GM12878 (cell line): ENCODE data around the gene CTDP1.

Experiments
- CBFB ChIP-seq: IDR thresholded peaks from 2 replicates; pipeline ENCODE4 v1.6.1; 2016; ENCODE audit warnings: antibody characterized with exemption, low read depth
- EED ChIP-seq: sonication (generic); IDR thresholded peaks from 2 replicates; pipeline ENCODE4 v1.6.1; 2016; ENCODE audit warnings: antibody characterized with exemption, low read depth
- EGR1 ChIP-seq, 2 experiments: IDR thresholded peaks; 1 replicate in 1 of 2; 2 replicates in 1 of 2; pipeline ENCODE4 v1.6.1; 2011 to 2012; ENCODE audit warnings: low read depth in 2 of 2, low read length in 2 of 2, borderline replicate concordance in 1 of 2, mild to moderate bottlenecking in 1 of 2, moderate library complexity in 1 of 2
- ELK1 ChIP-seq: IDR thresholded peaks from 2 replicates; pipeline ENCODE4 v1.6.1; 2012; ENCODE audit warnings: low read depth, low read length, improper control_type of control experiment
- EZH2 ChIP-seq: IDR thresholded peaks from 2 replicates; pipeline ENCODE4 v1.6.1; 2012; ENCODE audit warnings: low read depth, mild to moderate bottlenecking, control low read depth, inconsistent platforms, low read length, borderline replicate concordance; ENCODE audit not compliant: control insufficient read depth
- FOXM1 ChIP-seq: IDR thresholded peaks from 2 replicates; pipeline ENCODE4 v1.6.1; 2012; ENCODE audit warnings: low read depth, mild to moderate bottlenecking, inconsistent platforms, low read length, moderate library complexity
- NFIC ChIP-seq: IDR thresholded peaks from 2 replicates; pipeline ENCODE4 v1.6.1; 2012; ENCODE audit warnings: low read depth, mild to moderate bottlenecking, inconsistent platforms, low read length, moderate library complexity
- SRF ChIP-seq, 2 experiments: IDR thresholded peaks; 2 replicates each; pipeline ENCODE4 v1.6.1; 2011; ENCODE audit warnings: low read depth in 2 of 2, low read length in 2 of 2, mild to moderate bottlenecking in 1 of 2, moderate library complexity in 1 of 2
- TBL1XR1 ChIP-seq: IDR thresholded peaks from 2 replicates; pipeline ENCODE4 v1.6.1; 2012; ENCODE audit warnings: low read depth, low read length, improper control_type of control experiment
- TCF7 ChIP-seq: IDR thresholded peaks from 2 replicates; pipeline ENCODE4 v1.6.1; 2014; ENCODE audit warnings: antibody characterized with exemption, borderline replicate concordance
- TF ChIP-seq, protein P1 (sequence below), 3 experiments: IDR thresholded peaks in 2 of 3; conservative IDR thresholded peaks in 1 of 3; 2 replicates each; pipeline ENCODE4 v1.5.1; 2011; ENCODE audit warnings: low read depth in 3 of 3, low read length in 3 of 3, mild to moderate bottlenecking in 3 of 3, control low read depth in 2 of 3, moderate library complexity in 2 of 3, inconsistent platforms in 1 of 3, mixed read lengths in 1 of 3; ENCODE audit not compliant: control insufficient read depth in 2 of 3, insufficient read depth in 1 of 3; ENCODE audit errors: extremely low read depth in 1 of 3
- TF ChIP-seq, protein P2 (sequence below): IDR thresholded peaks from 2 replicates; pipeline ENCODE4 v1.6.1; 2012; ENCODE audit warnings: mild to moderate bottlenecking, low read depth, low read length
- TF ChIP-seq, protein P3 (sequence below): IDR thresholded peaks from 2 replicates; pipeline ENCODE4 v1.6.1; 2012; ENCODE audit warnings: low read depth, low read length, improper control_type of control experiment

GRCh38 chr18:79639072-79639829 is 40.4 kb upstream of the CTDP1 start:
- TF ChIP-seq EED (no peak), EZH2 (no peak), CBFB (no peak), FOXM1 (no peak), EGR1 (IDR thresholded peaks at IDR 0.05; ENCODE audit: borderline replicate concordance in 1 of 2, low read depth in 2 of 2, low read length in 2 of 2) (no peak), SRF (IDR thresholded peaks at IDR 0.05; ENCODE audit: low read depth in 2 of 2, low read length in 2 of 2) (no peak), ELK1 (no peak), TBL1XR1 (no peak), TCF7 (no peak), NFIC (no peak)
- TF ChIP-seq, protein P1, sequence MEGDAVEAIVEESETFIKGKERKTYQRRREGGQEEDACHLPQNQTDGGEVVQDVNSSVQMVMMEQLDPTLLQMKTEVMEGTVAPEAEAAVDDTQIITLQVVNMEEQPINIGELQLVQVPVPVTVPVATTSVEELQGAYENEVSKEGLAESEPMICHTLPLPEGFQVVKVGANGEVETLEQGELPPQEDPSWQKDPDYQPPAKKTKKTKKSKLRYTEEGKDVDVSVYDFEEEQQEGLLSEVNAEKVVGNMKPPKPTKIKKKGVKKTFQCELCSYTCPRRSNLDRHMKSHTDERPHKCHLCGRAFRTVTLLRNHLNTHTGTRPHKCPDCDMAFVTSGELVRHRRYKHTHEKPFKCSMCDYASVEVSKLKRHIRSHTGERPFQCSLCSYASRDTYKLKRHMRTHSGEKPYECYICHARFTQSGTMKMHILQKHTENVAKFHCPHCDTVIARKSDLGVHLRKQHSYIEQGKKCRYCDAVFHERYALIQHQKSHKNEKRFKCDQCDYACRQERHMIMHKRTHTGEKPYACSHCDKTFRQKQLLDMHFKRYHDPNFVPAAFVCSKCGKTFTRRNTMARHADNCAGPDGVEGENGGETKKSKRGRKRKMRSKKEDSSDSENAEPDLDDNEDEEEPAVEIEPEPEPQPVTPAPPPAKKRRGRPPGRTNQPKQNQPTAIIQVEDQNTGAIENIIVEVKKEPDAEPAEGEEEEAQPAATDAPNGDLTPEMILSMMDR (IDR thresholded peaks at IDR 0.05 in 2 of 3, conservative IDR thresholded peaks at IDR 0.05 in 1 of 3; ENCODE audit: control insufficient read depth in 2 of 3, extremely low read depth in 1 of 3, insufficient read depth in 1 of 3, low read depth in 3 of 3, low read length in 3 of 3): no peak; a peak in 2 of 6 replicates
- TF ChIP-seq, protein P2, sequence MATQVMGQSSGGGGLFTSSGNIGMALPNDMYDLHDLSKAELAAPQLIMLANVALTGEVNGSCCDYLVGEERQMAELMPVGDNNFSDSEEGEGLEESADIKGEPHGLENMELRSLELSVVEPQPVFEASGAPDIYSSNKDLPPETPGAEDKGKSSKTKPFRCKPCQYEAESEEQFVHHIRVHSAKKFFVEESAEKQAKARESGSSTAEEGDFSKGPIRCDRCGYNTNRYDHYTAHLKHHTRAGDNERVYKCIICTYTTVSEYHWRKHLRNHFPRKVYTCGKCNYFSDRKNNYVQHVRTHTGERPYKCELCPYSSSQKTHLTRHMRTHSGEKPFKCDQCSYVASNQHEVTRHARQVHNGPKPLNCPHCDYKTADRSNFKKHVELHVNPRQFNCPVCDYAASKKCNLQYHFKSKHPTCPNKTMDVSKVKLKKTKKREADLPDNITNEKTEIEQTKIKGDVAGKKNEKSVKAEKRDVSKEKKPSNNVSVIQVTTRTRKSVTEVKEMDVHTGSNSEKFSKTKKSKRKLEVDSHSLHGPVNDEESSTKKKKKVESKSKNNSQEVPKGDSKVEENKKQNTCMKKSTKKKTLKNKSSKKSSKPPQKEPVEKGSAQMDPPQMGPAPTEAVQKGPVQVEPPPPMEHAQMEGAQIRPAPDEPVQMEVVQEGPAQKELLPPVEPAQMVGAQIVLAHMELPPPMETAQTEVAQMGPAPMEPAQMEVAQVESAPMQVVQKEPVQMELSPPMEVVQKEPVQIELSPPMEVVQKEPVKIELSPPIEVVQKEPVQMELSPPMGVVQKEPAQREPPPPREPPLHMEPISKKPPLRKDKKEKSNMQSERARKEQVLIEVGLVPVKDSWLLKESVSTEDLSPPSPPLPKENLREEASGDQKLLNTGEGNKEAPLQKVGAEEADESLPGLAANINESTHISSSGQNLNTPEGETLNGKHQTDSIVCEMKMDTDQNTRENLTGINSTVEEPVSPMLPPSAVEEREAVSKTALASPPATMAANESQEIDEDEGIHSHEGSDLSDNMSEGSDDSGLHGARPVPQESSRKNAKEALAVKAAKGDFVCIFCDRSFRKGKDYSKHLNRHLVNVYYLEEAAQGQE: no peak
- TF ChIP-seq, protein P3, sequence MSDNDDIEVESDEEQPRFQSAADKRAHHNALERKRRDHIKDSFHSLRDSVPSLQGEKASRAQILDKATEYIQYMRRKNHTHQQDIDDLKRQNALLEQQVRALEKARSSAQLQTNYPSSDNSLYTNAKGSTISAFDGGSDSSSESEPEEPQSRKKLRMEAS: no peak
